Prostate gland (tissue), 2 donors: Measurements from ENCODE around the gene HRK. TPM values are rescaled to one million over a fixed set of nuclear protein-coding genes. Genes with fewer than 3 reads are reported as not detected.

Source experiments
- DNase-seq: peaks from one replicate; pipeline ENCODE4 v3.0.0-alpha.2; 2019; ENCODE audit warnings: low spot score
- H3K27ac ChIP-seq, 2 donors: fragments of 200-600 bp; sonication (generic); 2 replicates each; pipeline ENCODE4 v1.5.1; 2017 to 2019
- H3K27me3 ChIP-seq: fragments of 200-600 bp; sonication (generic); replicated peaks from 2 replicates; pipeline ENCODE4 v1.5.1; 2019; ENCODE audit not compliant: insufficient read depth
- H3K36me3 ChIP-seq, 2 donors: fragments of 200-600 bp; sonication (generic); 1 replicate in 1 of 2; 2 replicates in 1 of 2; pipeline versions ENCODE4 v1.5.1 to v1.8.1; 2017 to 2019
- H3K4me1 ChIP-seq: fragments of 200-600 bp; sonication (generic); replicated peaks from 2 replicates; pipeline ENCODE4 v1.5.1; 2019
- H3K4me3 ChIP-seq, 2 donors: fragments of 200-600 bp; sonication (generic); 2 replicates each; pipeline ENCODE4 v1.5.1; 2017 to 2019
- H3K9me3 ChIP-seq: fragments of 200-600 bp; sonication (generic); 2 replicates; pipeline ENCODE4 v1.5.1; 2017
- CTCF ChIP-seq, 4 experiments: fragments of 200-600 bp in 2 of 4; fragments of 450-650 bp in 2 of 4; sonication (generic) in 2 of 4; IDR thresholded peaks; 1 replicate in 3 of 4; 2 replicates in 1 of 4; pipeline ENCODE4 v1.5.1; 2016 to 2019; ENCODE audit warnings: antibody characterized with exemption in 4 of 4, mild to moderate bottlenecking in 2 of 4, moderate library complexity in 2 of 4
- POLR2A ChIP-seq: fragments of 450-650 bp; IDR thresholded peaks from one replicate; pipeline ENCODE4 v1.6.1; 2016; ENCODE audit warnings: antibody characterized with exemption, mild to moderate bottlenecking
- POLR2AphosphoS5 ChIP-seq: sonication (generic); formaldehyde crosslinking; IDR thresholded peaks from one replicate; pipeline ENCODE4 v1.6.1; 2017; ENCODE audit warnings: antibody characterized with exemption
- WGBS: methylation state at CpG from one replicate; pipeline ENCODE4 v1.1.5; 2018; 5-methylcytosine and 5-hydroxymethylcytosine counted together
- intact Hi-C: fragments of 100-400 bp; cut with DNase I; formaldehyde crosslinking; loops from one replicate; pipeline ENCODE4 v1.14.2; 2022
- total RNA-seq, 2 donors: library from RNA; depleted of rRNA; stranded (reverse); fragments of >200 nt; gene quantifications; one replicate each; pipeline ENCODE4 v1.1.0, GENCODE V29; 2016

The HRK gene
- total RNA-seq, 2 donors from 2014 or later, result 4.9 TPM; not detected in 1

GRCh38 chr12:116861320-116861719, 19.9 kb downstream of the HRK start:
- Histone ChIP-seq H3K36me3 (no peaks in the 10 kb centered on the region), H3K9me3 (no peaks in the 10 kb centered on the region), H3K27ac (no peak overlapping the region), H3K27me3 (no peaks in the 10 kb centered on the region), H3K4me3 (no peak overlapping the region), H3K4me1 (no peaks in the 10 kb centered on the region)
- TF ChIP-seq POLR2A (no peak), CTCF (IDR thresholded peaks at IDR 0.05) (no peak), POLR2AphosphoS5 (no peak)
- DNase-seq, result no peak
- WGBS, result 38% methylated on average over 12 of the region's 12 CpGs
- intact Hi-C loops, result no loop called here

DNA sequence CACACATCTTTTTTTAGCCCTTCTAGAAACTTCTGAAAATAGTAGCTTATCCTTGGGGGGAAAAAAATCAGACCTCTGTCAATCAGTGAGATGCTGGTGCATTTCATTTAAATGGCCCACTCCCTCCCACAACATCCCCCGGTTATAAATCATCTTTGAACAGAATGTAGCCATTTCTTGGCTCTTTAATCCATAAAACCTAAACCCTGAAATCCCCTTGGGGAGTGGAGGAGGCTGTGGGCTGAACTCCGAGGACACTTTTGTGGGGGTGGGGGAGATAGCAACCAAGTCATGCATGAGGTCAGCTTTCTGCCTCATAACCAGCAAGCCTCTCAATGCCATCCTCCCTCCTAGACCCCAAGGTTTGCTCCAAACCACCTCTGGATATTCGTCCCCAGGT, 21.0 kb downstream of the HRK start:
- Histone ChIP-seq H3K27me3 (no peaks in the 10 kb centered on the region), H3K27ac (no peak overlapping the region), H3K4me3 (no peak overlapping the region), H3K4me1 (no peaks in the 10 kb centered on the region), H3K36me3 (no peaks in the 10 kb centered on the region), H3K9me3 (no peaks in the 10 kb centered on the region)
- intact Hi-C loops, result no loop called here
- TF ChIP-seq POLR2A (no peak), CTCF (IDR thresholded peaks at IDR 0.05) (no peak), POLR2AphosphoS5 (no peak)
- 49% methylated on average over 3 of the region's 3 CpGs for WGBS
- DNase-seq, result no peak

- intact Hi-C loops, result no loop called here
- Histone ChIP-seq H3K27me3 (no peaks in the 10 kb centered on the region), H3K36me3 (no peaks in the 10 kb centered on the region), H3K4me3 (no peak overlapping the region), H3K4me1 (no peaks in the 10 kb centered on the region), H3K9me3 (no peaks in the 10 kb centered on the region), H3K27ac (no peak overlapping the region)
- TF ChIP-seq POLR2A (no peak), POLR2AphosphoS5 (no peak), CTCF (IDR thresholded peaks at IDR 0.05) (no peak)
- DNase-seq, result no peak
- WGBS, result 25% methylated on average over 5 of the region's 5 CpGs
Observed at GRCh38 chr12:116859079-116859478, 22.2 kb downstream of the HRK start.

- Histone ChIP-seq H3K4me1 (no peaks in the 10 kb centered on the region), H3K4me3 (no peak overlapping the region), H3K27me3 (no peaks in the 10 kb centered on the region), H3K36me3 (no peaks in the 10 kb centered on the region), H3K27ac (no peak overlapping the region), H3K9me3 (no peaks in the 10 kb centered on the region)
- TF ChIP-seq POLR2AphosphoS5 (no peak), CTCF (IDR thresholded peaks at IDR 0.05) (no peak), POLR2A (no peak)
- intact Hi-C loops, result no loop called here
- DNase-seq, result no peak
- WGBS, result 57% methylated on average over 11 of the region's 11 CpGs
Observed at GRCh38 chr12:116856729-116857128, 24.5 kb downstream of the HRK start.

GRCh38 chr12:116855744-116856470, 25.3 kb downstream of the HRK start:
- Histone ChIP-seq H3K4me3 (no peak overlapping the region), H3K9me3 (no peaks in the 10 kb centered on the region), H3K36me3 (no peaks in the 10 kb centered on the region), H3K27me3 (no peaks in the 10 kb centered on the region), H3K4me1 (no peaks in the 10 kb centered on the region), H3K27ac (no peak overlapping the region)
- 75% methylated on average over 16 of the region's 16 CpGs for WGBS
- intact Hi-C loops, result no loop called here
- TF ChIP-seq CTCF (IDR thresholded peaks at IDR 0.05) (no peak), POLR2AphosphoS5 (no peak), POLR2A (no peak)
- DNase-seq, result no peak
